ENCODE measurements around the gene DYNLT2. TPM values are rescaled to one million over a fixed set of nuclear protein-coding genes. Genes with fewer than 3 reads are reported as not detected.

Gene DYNLT2
- total and polyA plus RNA-seq, 2 donors from 2014 or later = 1.9 to 2.6 TPM

- no peak for FAIRE-seq
- TF ChIP-seq CTCF (IDR thresholded peaks at IDR 0.05; ENCODE audit: borderline replicate concordance, extremely low read depth, insufficient read depth) = no peak
- intact Hi-C loops (cut with DNase I) = no loop called here
Observed at GRCh38 chr6:169719117-169719516, 32.3 kb downstream of the DYNLT2 start.

DNA sequence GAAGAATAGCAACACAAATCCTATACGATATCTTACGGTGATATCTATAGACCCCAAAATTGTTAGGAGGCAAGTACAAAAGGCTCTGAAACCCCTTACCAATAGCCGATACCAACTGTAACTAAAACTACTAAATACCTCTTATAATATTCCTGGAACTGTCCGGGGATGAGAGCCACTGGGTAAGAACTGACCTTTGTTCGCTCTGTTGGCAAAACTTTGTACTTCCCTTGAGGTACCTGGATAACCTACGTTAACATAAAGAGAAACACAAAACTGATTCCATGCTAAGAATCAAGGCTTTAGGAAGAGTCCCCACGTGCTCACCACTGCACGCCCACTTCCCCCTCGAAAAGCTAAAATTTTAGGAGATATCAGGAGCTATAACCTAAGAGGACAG is 36.8 kb downstream of the DYNLT2 start:
- FAIRE-seq (no peak), DNase-seq (no peak)
- TF ChIP-seq CTCF (IDR thresholded peaks at IDR 0.05; ENCODE audit: borderline replicate concordance, extremely low read depth, insufficient read depth) = no peak
- H3K27ac ChIP-seq (ENCODE audit: low read depth in 2 of 2, low read length in 2 of 2) = no peak overlapping the region
- H3K9ac ChIP-seq (ENCODE audit: low read length in 3 of 3) = no peak overlapping the region
- no peaks in the 10 kb centered on the region for H3K27me3 ChIP-seq (ENCODE audit: control insufficient read depth, insufficient read depth, low read length)
- no peaks in the 10 kb centered on the region for H3K9me3 ChIP-seq (ENCODE audit: control insufficient read depth in 2 of 3, insufficient read depth in 1 of 3, low read length in 3 of 3)
- H3K36me3 ChIP-seq (ENCODE audit: control insufficient read depth in 2 of 3, insufficient read depth in 3 of 3, low read length in 3 of 3) = peaks cover 10 to 39% (median 16%) of the 10 kb centered on the region in 3 donors
- no peak overlapping the region for H3K4me3 ChIP-seq (ENCODE audit: low read length in 3 of 3)
- H3K4me1 ChIP-seq (ENCODE audit: control insufficient read depth in 2 of 3, insufficient read depth in 2 of 3, low read depth in 1 of 3, low read length in 3 of 3) = peaks cover 0 to 4% (median 0%) of the 10 kb centered on the region in 3 donors
- intact Hi-C loops (cut with DNase I) = no loop called here

More at GRCh38 chr6:169719117-169719516, 32.3 kb downstream of the DYNLT2 start:
- no peaks in the 10 kb centered on the region for H3K9me3 ChIP-seq (ENCODE audit: control insufficient read depth in 2 of 3, insufficient read depth in 1 of 3, low read length in 3 of 3)
- H3K4me3 ChIP-seq (ENCODE audit: low read length in 3 of 3) = no peak overlapping the region
- H3K27ac ChIP-seq (ENCODE audit: low read depth in 2 of 2, low read length in 2 of 2) = no peak overlapping the region
- peaks cover 0 to 7% (median 2%) of the 10 kb centered on the region in 3 donors for H3K4me1 ChIP-seq (ENCODE audit: control insufficient read depth in 2 of 3, insufficient read depth in 2 of 3, low read depth in 1 of 3, low read length in 3 of 3)
- peaks cover 4 to 14% (median 8%) of the 10 kb centered on the region in 3 donors for H3K36me3 ChIP-seq (ENCODE audit: control insufficient read depth in 2 of 3, insufficient read depth in 3 of 3, low read length in 3 of 3)
- no peaks in the 10 kb centered on the region for H3K27me3 ChIP-seq (ENCODE audit: control insufficient read depth, insufficient read depth, low read length)
- no peak for DNase-seq
- no peak overlapping the region for H3K9ac ChIP-seq (ENCODE audit: low read length in 3 of 3)

- FAIRE-seq (no peak), DNase-seq (no peak)
- Histone ChIP-seq H3K27me3 (ENCODE audit: control insufficient read depth, insufficient read depth, low read length) (no peaks in the 10 kb centered on the region), H3K36me3 (ENCODE audit: control insufficient read depth in 2 of 3, insufficient read depth in 3 of 3, low read length in 3 of 3) (peaks cover 10 to 42% (median 16%) of the 10 kb centered on the region in 3 donors), H3K9me3 (ENCODE audit: control insufficient read depth in 2 of 3, insufficient read depth in 1 of 3, low read length in 3 of 3) (no peaks in the 10 kb centered on the region), H3K27ac (ENCODE audit: low read depth in 2 of 2, low read length in 2 of 2) (no peak overlapping the region), H3K4me3 (ENCODE audit: low read length in 3 of 3) (no peak overlapping the region), H3K9ac (ENCODE audit: low read length in 3 of 3) (no peak overlapping the region), H3K4me1 (ENCODE audit: control insufficient read depth in 2 of 3, insufficient read depth in 2 of 3, low read depth in 1 of 3, low read length in 3 of 3) (peaks cover 0 to 6% (median 0%) of the 10 kb centered on the region in 3 donors)
- intact Hi-C loops (cut with DNase I) = no loop called here
- TF ChIP-seq CTCF (IDR thresholded peaks at IDR 0.05; ENCODE audit: borderline replicate concordance, extremely low read depth, insufficient read depth) = no peak
Observed at GRCh38 chr6:169714178-169714577, 37.2 kb downstream of the DYNLT2 start.

DNA sequence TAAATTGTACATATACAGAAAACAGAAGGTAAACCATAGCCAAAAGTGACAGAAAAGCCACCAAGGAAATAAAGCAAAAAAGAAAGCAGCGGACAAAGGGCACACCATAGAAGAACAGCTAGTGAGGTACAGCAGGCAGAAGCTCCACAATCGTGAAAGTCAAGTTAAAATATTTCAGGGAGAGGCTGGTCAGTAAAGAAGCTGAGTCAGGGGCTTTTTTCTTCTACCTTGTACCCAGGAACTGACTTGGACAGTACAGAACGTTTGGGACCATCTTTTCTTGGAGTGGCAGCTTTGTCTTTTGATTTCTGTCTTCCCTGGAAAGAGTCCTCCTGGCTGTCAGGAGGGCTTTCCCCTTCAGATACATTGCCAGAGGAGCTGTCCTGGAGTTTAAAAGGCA is 41.4 kb downstream of the DYNLT2 start:
- no peak overlapping the region for H3K9ac ChIP-seq (ENCODE audit: low read length in 3 of 3)
- no peak for TF ChIP-seq CTCF (IDR thresholded peaks at IDR 0.05; ENCODE audit: borderline replicate concordance, extremely low read depth, insufficient read depth)
- peaks cover 8 to 45% (median 21%) of the 10 kb centered on the region in 3 donors for H3K36me3 ChIP-seq (ENCODE audit: control insufficient read depth in 2 of 3, insufficient read depth in 3 of 3, low read length in 3 of 3)
- no peaks in the 10 kb centered on the region for H3K9me3 ChIP-seq (ENCODE audit: control insufficient read depth in 2 of 3, insufficient read depth in 1 of 3, low read length in 3 of 3)
- H3K27ac ChIP-seq (ENCODE audit: low read depth in 2 of 2, low read length in 2 of 2) = no peak overlapping the region
- FAIRE-seq = no peak
- no peak overlapping the region for H3K4me3 ChIP-seq (ENCODE audit: low read length in 3 of 3)
- intact Hi-C loops (cut with DNase I) = no loop called here
- no peak for DNase-seq
- H3K27me3 ChIP-seq (ENCODE audit: control insufficient read depth, insufficient read depth, low read length) = no peaks in the 10 kb centered on the region
- H3K4me1 ChIP-seq (ENCODE audit: control insufficient read depth in 2 of 3, insufficient read depth in 2 of 3, low read depth in 1 of 3, low read length in 3 of 3) = peaks cover 0 to 6% (median 2%) of the 10 kb centered on the region in 3 donors
